ENCODE data around the gene ROBO2. TPM values are rescaled to one million over a fixed set of nuclear protein-coding genes. Genes with fewer than 3 reads are reported as not detected.
A peak's percentile ranks its signal among the peaks of the same experiment; 100 is the strongest.

The ROBO2 gene
- total and polyA plus RNA-seq, 10 donors, result 0.41 to 14.8 (median 5.2) TPM

DNA sequence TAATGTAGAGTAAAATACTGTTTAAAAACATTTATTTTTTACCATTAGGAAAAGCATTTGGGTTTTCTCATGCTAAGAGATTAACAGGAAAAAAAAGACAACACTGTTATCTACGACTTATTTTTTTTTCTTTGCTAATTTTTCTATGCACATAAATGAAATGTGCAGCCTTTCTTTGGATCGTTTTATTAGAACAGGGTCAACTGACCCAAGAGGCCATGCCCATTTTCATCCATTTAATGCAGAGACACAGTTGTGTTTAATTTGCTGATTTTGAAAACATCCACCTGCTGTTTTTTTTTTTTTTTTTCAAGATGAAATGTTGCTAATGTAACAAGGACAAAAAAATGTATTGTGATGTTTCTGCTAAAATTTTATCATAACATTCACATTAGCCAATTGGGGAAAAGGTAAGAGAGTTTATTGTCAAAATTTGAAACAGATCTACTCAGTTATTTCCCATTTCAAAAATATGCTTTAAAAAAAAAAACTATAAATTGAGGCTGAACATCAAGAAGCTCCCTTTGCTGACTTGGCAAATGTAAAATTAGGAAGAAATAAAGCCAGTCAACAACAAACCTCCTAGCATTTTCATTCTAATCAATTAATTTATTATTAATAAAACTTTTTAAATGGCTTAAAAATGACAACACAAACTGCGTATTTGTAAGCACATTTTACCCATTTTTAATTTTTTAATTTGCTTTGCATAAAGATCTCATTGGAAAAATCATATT is 485.2 kb downstream of the ROBO2 start:
- Histone ChIP-seq H3K27ac (no peak overlapping the region), H3K4me1 (no peaks in the 10 kb centered on the region), H3K4me3 (no peak overlapping the region), H3K9me3 (peaks cover 0 to 5% (median 0%) of the 10 kb centered on the region in 8 donors), H3K27me3 (replicated peaks in 1 of 7) (no peaks in the 10 kb centered on the region), H3K36me3 (no peaks in the 10 kb centered on the region)
- intact Hi-C loops (cut with DNase I; ENCODE audit: low total_unique reads), result no loop called here
- TF ChIP-seq POLR2A (IDR thresholded peaks at IDR 0.05) (no peak), CTCF (IDR thresholded peaks at IDR 0.05 in 8 of 11, conservative IDR thresholded peaks at IDR 0.05 in 3 of 11) (no peak), POLR2AphosphoS5 (IDR thresholded peaks at IDR 0.05) (no peak)
- WGBS, 5 donors, result 67 to 78% (median 76%) methylated on average over 3 of the region's 3 CpGs
- no peak for DNase-seq

GRCh38 chr3:77526573-77527113 is 486.7 kb downstream of the ROBO2 start:
- no peak for DNase-seq
- no peaks in the 10 kb centered on the region for H3K4me1 ChIP-seq
- no peak overlapping the region for H3K4me3 ChIP-seq
- H3K9me3 ChIP-seq, result peaks cover 0 to 5% (median 0%) of the 10 kb centered on the region in 8 donors
- intact Hi-C loops (cut with DNase I; ENCODE audit: low total_unique reads), result no loop called here
- no peak for TF ChIP-seq POLR2AphosphoS5 (IDR thresholded peaks at IDR 0.05)
- no peaks in the 10 kb centered on the region for H3K27me3 ChIP-seq (replicated peaks in 1 of 7)
- H3K27ac ChIP-seq, result no peak overlapping the region
- 44 to 60% (median 46%) methylated on average over 4 of the region's 4 CpGs for WGBS, 5 donors
- no peaks in the 10 kb centered on the region for H3K36me3 ChIP-seq

GRCh38 chr3:77529522-77529921 is 489.6 kb downstream of the ROBO2 start:
- 63 to 76% (median 72%) methylated on average over 1 of the region's 1 CpG for WGBS, 5 donors

DNA sequence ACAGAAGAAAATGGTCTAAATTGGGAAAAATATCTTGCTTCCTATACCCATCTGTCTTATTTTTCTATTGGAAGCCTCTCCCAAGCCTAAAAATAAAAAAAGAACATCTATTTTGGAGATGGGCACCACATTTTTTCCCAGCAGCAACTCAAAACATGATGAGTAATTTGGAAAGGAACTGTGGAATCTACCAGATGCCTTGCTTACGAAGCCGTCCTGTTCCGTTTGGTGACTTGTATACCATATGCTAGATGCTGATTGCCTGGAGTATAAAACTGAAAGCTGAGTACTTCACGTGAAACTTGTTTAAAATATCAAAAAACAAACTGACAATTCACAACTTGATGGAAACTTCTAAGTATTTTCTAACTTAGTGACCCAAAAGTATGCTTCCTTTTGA is 491.0 kb downstream of the ROBO2 start:
- Histone ChIP-seq H3K36me3 (no peaks in the 10 kb centered on the region), H3K4me3 (no peak overlapping the region), H3K27me3 (replicated peaks in 1 of 7) (no peaks in the 10 kb centered on the region), H3K27ac (peak overlapping the region in 5 of 8 donors; percentile 18 to 45 (median 31)), H3K9me3 (peaks cover 0 to 16% (median 7%) of the 10 kb centered on the region in 8 donors), H3K4me1 (no peaks in the 10 kb centered on the region)
- no peak for DNase-seq
- intact Hi-C loops (cut with DNase I; ENCODE audit: low total_unique reads), result no loop called here
- TF ChIP-seq POLR2AphosphoS5 (IDR thresholded peaks at IDR 0.05), result no peak
- WGBS, 5 donors, result 64 to 82% (median 75%) methylated on average over 4 of the region's 4 CpGs

More at GRCh38 chr3:77529522-77529921, 489.6 kb downstream of the ROBO2 start:
- Histone ChIP-seq H3K4me1 (no peaks in the 10 kb centered on the region), H3K27me3 (replicated peaks in 1 of 7) (no peaks in the 10 kb centered on the region), H3K27ac (no peak overlapping the region), H3K36me3 (no peaks in the 10 kb centered on the region), H3K4me3 (no peak overlapping the region), H3K9me3 (peaks cover 0 to 16% (median 7%) of the 10 kb centered on the region in 8 donors)
- no peak for TF ChIP-seq POLR2AphosphoS5 (IDR thresholded peaks at IDR 0.05)
- no peak for DNase-seq
- intact Hi-C loops (cut with DNase I; ENCODE audit: low total_unique reads), result no loop called here

- H3K4me3 ChIP-seq, result no peak overlapping the region
- no peaks in the 10 kb centered on the region for H3K4me1 ChIP-seq
- intact Hi-C loops (cut with DNase I; ENCODE audit: low total_unique reads), result no loop called here
- H3K9me3 ChIP-seq, result peaks cover 0 to 13% (median 8%) of the 10 kb centered on the region in 8 donors
- H3K27me3 ChIP-seq (replicated peaks in 1 of 7), result no peaks in the 10 kb centered on the region
- DNase-seq, result no peak
- no peaks in the 10 kb centered on the region for H3K36me3 ChIP-seq
- H3K27ac ChIP-seq, result no peak overlapping the region
- 58 to 75% (median 67%) methylated on average over 2 of the region's 2 CpGs for WGBS, 5 donors
- TF ChIP-seq POLR2AphosphoS5 (IDR thresholded peaks at IDR 0.05), result no peak
Measured at GRCh38 chr3:77535116-77535515, 495.2 kb downstream of the ROBO2 start.

GRCh38 chr3:77536038-77536775 is 496.3 kb downstream of the ROBO2 start:
- H3K4me3 ChIP-seq, result no peak overlapping the region
- no peak overlapping the region for H3K27ac ChIP-seq
- intact Hi-C loops (cut with DNase I; ENCODE audit: low total_unique reads), result no loop called here
- TF ChIP-seq POLR2AphosphoS5 (IDR thresholded peaks at IDR 0.05) (no peak), POLR2A (IDR thresholded peaks at IDR 0.05) (no peak), CTCF (IDR thresholded peaks at IDR 0.05 in 8 of 11, conservative IDR thresholded peaks at IDR 0.05 in 3 of 11) (no peak)
- WGBS, 5 donors, result 78 to 87% (median 84%) methylated on average over 3 of the region's 3 CpGs
- peaks cover 0 to 13% (median 8%) of the 10 kb centered on the region in 8 donors for H3K9me3 ChIP-seq
- no peak for DNase-seq
- no peaks in the 10 kb centered on the region for H3K36me3 ChIP-seq
- H3K4me1 ChIP-seq, result no peaks in the 10 kb centered on the region
- no peaks in the 10 kb centered on the region for H3K27me3 ChIP-seq (replicated peaks in 1 of 7)
